ENCODE measurements around the gene TPR.

The TPR gene

DNA sequence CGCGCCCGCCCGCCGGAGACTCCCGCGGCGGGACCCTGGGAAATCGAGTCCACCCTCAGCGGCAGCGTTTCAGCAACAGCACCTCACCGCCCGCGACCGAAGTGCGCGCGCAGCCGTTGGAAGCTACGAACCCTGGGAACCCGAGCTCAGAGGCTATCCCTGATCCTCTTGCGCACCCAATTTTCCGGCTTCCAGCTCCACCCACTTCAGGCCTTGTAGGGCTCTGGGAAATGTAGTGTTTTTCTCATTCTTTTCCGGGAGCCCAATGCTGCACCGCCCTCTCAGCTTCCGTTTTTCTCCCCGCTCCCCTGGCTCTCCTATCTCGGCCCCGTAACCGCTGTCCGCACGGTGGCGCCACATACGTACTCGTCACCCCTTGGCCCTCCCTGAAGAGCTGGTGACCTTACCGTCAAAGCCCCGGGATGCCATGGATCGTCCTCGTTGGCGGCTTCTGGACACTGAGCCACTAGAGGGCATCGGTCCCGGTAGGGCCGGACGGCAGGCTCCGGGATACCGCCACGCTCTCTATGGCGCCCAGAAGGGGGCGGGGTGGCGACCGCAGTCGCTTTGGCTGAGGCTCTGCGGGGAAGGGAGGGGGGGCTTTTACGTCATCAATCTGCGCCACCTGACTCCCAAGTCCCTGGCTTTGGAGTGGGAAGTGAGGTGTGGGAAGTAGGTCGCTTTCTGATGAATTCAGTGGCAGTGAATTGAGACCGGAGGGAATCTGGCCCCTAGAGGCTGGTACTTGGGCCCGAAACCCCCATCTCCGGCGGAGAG lies at the start of gene TPR, which contains the start of gene ODR4:
Gene TPR, minus strand, starts transcription at position 102 of the 777 bp plus-strand sequence. CDS start 225 bp downstream, outside the sequence.
Gene ODR4, plus strand, starts transcription at position 687 of the 777 bp plus-strand sequence. CDS start 3,948 bp downstream, outside the sequence.
- peaks cover 38% of the 10 kb centered on the region for H3K36me3 ChIP-seq
- peak within 1 kb of the TSS; percentile 94 for H3K4me3 ChIP-seq (ENCODE audit: low read depth, low read length)
- H3K27ac ChIP-seq, result peak within 1 kb of the TSS; percentile 86
- TF ChIP-seq CTCF (IDR thresholded peaks at IDR 0.05; ENCODE audit: low read depth, low read length), result peak; percentile 81
- peak; percentile 98 for DNase-seq
- H3K9me3 ChIP-seq (ENCODE audit: severe bottlenecking), result no peaks in the 10 kb centered on the region
- H3K27me3 ChIP-seq (ENCODE audit: insufficient read depth, low read depth, severe bottlenecking), result no peaks in the 10 kb centered on the region

- Histone ChIP-seq H3K9me3 (ENCODE audit: severe bottlenecking) (no peaks in the 10 kb centered on the region), H3K27me3 (ENCODE audit: insufficient read depth, low read depth, severe bottlenecking) (no peaks in the 10 kb centered on the region), H3K27ac (no peak overlapping the region), H3K4me3 (ENCODE audit: low read depth, low read length) (no peak overlapping the region), H3K36me3 (peaks cover 5% of the 10 kb centered on the region)
- no peak for DNase-seq
- no peak for TF ChIP-seq CTCF (IDR thresholded peaks at IDR 0.05; ENCODE audit: low read depth, low read length)
Measured at GRCh38 chr1:186424539-186424938, 49.5 kb upstream of the TPR start.

DNA sequence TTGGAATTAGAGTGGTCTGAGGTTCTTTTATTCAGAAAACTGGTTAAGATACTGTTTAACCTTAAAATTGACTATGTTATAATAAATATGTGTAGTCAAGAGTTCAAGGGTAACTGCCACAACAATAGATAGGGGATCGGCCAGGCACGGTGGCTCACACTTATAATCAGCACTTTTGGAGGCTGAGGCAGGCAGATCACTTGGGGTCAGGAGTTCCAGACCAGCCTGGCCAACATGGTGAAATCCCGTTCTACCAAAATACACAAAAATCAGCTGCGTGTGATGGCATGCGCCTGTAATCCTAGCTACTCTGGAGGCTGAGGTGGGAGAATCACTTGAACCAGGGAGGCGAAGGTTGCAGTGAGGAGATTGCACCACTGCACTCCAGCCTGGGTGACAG lies 46.4 kb upstream of the TPR start:
- no peak for TF ChIP-seq CTCF (IDR thresholded peaks at IDR 0.05; ENCODE audit: low read depth, low read length)
- H3K9me3 ChIP-seq (ENCODE audit: severe bottlenecking), result no peaks in the 10 kb centered on the region
- H3K4me3 ChIP-seq (ENCODE audit: low read depth, low read length), result no peak overlapping the region
- H3K27me3 ChIP-seq (ENCODE audit: insufficient read depth, low read depth, severe bottlenecking), result no peaks in the 10 kb centered on the region
- no peak for DNase-seq
- H3K27ac ChIP-seq, result no peak overlapping the region
- H3K36me3 ChIP-seq, result peaks cover 25% of the 10 kb centered on the region

DNA sequence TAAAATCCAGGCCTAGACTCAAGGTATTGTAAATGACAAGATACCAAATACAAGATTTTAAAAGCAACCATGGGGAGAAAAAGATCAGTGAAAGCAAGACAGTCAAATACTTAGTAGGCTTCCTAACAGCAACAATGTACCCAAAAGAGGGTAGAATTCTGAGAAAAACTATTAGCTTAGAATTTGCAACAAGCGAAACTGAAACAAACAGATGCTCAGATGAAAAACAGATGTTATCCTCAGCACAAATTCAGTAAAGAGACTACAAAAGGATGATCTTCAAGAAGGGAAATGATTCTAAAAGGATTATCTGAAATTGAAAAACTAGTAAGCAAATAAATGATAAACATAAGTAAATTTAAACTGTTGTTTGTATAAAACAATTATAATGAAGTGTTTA lies 45.9 kb upstream of the TPR start:
- Histone ChIP-seq H3K36me3 (peaks cover 25% of the 10 kb centered on the region), H3K27ac (no peak overlapping the region), H3K9me3 (ENCODE audit: severe bottlenecking) (no peaks in the 10 kb centered on the region), H3K27me3 (ENCODE audit: insufficient read depth, low read depth, severe bottlenecking) (no peaks in the 10 kb centered on the region), H3K4me3 (ENCODE audit: low read depth, low read length) (no peak overlapping the region)
- TF ChIP-seq CTCF (IDR thresholded peaks at IDR 0.05; ENCODE audit: low read depth, low read length), result no peak
- DNase-seq, result no peak

DNA sequence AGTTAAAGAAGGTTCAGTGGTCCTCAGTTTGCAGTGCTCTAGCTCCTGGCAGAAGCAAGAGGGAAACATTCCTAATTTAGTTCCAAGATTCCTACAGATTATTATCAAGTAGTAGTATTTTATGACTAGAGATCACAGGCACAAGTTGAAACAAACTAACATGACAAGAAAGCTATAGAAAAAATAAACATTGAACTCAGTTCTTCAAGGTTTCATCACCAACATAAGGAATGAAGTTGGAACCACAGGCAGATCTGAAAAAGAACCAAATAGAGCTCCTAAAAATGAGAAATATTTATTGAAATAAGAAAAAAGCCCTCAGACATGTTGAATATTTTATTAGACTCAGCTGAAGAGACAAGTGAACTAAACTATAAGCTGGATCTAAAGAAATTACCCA lies 45.3 kb upstream of the TPR start:
- H3K27ac ChIP-seq, result no peak overlapping the region
- H3K36me3 ChIP-seq, result peaks cover 25% of the 10 kb centered on the region

More for the DNA sequence above, 45.3 kb upstream of the TPR start:
- no peak for TF ChIP-seq CTCF (IDR thresholded peaks at IDR 0.05; ENCODE audit: low read depth, low read length)
- no peak overlapping the region for H3K4me3 ChIP-seq (ENCODE audit: low read depth, low read length)
- no peaks in the 10 kb centered on the region for H3K9me3 ChIP-seq (ENCODE audit: severe bottlenecking)
- no peak for DNase-seq
- no peaks in the 10 kb centered on the region for H3K27me3 ChIP-seq (ENCODE audit: insufficient read depth, low read depth, severe bottlenecking)

Data from WERI-Rb-1 (cell line).